Activated CD4-positive, alpha-beta T cell treated with anti-CD3 and anti-CD28 coated beads for 24 hours (primary cell): ENCODE results near the gene EHMT2.
"Not testable (repeated sequence)": the region's sequence is repeated elsewhere in the genome, so short reads cannot be mapped to it uniquely, and the experiment has no call there.

ENCODE experiments used
- DNase-seq, 2 donors: peaks; one replicate each; pipeline ENCODE4 v3.0.0-alpha.2; 2020; ENCODE audit warnings: low read depth in 2 of 2

Gene EHMT2

DNA sequence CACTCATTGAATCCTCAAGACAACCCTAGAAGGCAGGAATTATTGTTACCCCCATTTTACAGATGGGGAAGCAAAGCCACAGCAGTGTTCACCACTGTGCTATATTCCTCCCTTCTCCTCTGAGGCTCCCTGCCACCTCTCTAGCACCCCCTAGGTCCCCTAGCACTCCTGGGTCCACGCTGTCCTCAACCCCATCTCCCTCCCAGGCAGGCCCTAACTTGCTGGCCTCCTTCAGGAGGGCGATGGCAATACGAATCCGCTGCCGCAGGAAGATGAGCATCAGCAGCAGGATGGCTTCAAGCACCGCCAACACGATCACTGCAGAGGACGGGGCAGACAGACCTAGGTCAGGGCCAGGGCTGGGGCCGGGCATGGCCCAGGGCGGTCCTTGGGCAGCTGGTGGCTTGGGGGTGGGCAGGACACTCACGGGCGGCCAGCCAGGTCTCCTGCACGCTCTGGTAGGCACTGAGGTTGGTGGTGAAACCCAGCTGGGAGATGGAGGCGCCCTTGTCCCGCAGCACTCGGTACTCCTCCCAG is 27.0 kb downstream of the EHMT2 start:
- DNase-seq: no peak

DNA sequence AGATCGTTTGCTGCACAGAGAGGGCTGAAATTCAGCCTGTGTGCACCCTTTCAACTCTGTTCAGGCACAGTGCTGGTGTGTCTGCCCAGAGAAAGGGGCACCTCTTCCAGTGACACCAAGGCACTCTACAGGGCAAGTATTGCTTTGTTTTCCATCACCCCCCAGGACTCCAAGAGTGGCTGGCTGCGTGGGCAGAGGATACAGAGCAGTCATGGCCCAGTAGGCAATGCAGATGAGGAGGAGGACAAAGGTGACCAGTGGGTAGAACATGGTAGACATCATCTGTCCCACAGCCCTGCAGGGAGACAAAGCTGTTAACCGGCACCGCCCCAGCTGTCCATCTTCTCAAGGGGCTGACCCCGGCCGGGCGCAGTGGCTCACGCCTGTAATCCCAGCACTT is 28.2 kb downstream of the EHMT2 start:
- DNase-seq: no peak

DNA sequence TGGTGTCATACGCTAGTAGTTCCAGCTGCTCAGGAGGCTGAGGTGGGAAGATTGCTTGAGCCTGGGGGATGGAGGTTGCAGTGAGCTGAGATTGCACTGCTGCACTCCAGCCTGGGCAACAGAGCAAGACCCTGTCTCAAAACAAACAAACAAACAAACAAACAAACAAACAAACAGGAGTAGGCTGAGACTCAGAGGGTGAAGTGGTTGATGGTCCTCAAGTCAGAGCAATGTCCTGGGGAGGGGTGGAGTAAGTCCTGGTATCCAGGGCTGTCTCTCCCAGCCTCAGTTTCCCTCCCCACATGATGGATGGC is 28.9 kb downstream of the EHMT2 start:
- not testable (repeated sequence) for DNase-seq

DNA sequence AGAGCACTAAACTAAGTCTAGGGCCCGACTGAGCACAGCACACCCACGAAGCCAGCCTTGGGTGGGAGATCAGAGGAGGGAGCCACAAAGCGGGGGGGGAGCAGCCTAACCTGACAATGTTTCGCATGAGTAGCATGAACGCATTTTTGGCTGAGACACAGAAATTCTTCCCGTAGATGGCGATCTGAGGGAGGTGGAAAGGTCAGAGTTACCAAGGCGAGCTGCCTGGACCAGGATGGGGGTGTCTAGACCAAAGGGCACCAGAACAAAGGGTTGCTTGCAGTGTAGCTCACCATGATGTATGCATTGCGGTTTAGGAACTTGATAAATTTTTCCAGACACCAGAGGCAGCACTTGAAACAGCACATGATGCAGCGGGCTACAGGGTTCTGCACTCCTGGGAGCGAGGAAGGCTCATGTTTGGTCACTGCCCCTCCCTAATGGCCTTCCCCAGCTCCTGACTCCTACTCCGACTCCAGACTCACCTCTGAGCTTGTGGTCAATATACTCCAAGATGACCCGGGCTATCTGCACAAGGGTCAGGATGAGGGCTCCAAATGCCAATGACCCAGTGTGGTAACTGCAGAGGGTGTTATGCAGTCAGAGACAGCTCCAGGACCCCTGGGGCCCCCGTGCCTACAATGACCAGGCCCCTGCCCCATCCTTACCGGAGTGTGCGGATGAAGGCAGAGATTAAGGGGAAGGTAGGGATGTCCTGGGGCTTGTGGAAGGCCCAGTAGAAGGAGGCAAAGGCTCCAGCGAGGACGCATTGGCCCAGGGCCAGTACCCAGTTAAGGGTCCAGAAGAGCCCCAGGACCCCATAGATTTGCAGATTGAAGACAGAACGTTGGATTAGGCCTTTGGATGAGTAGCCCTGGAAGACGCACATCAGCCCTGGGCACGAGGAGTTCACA is 32.0 kb downstream of the EHMT2 start:
- no peak for DNase-seq

DNA sequence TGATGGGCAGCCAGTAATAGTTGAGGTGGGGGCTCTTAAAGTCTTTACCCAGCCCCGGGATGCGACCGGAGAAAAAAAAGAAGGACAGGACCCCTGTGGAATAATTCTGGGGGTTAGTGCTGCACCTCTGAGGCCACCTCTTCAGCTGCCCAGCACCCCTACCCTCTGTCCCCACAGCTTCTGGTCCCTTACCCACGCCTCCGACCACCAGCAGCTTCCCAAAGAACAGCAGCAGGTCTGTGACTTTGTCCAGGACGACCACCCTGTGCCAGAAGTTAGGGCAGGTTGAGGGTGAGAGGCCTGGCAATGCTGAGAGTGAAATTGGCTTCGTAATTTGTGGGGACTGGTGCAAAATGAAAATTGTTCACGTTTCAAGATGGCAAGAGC is 32.7 kb downstream of the EHMT2 start:
- no peak for DNase-seq

DNA sequence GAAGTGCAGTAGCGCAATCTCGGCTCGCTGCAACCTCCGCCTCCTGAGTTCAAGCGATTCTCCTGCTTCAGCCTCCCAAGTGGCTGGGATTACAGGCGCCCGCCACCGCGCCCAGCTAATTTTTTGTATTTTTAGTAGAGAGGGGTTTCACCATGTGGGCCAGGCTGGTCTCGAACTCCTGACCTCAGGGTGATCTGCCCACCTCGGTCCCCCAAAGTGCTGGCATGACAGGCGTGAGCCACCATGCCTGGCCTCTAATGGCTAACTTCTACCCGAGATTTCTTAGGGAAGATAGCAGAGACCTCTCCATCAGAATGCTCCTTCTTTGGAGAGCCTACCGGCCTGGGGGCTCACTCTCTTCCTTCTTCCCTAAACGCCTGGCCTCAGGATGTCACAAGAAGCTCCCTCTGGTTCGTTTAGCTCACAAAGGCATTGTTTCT is 33.4 kb downstream of the EHMT2 start:
- not testable (repeated sequence) for DNase-seq

DNA sequence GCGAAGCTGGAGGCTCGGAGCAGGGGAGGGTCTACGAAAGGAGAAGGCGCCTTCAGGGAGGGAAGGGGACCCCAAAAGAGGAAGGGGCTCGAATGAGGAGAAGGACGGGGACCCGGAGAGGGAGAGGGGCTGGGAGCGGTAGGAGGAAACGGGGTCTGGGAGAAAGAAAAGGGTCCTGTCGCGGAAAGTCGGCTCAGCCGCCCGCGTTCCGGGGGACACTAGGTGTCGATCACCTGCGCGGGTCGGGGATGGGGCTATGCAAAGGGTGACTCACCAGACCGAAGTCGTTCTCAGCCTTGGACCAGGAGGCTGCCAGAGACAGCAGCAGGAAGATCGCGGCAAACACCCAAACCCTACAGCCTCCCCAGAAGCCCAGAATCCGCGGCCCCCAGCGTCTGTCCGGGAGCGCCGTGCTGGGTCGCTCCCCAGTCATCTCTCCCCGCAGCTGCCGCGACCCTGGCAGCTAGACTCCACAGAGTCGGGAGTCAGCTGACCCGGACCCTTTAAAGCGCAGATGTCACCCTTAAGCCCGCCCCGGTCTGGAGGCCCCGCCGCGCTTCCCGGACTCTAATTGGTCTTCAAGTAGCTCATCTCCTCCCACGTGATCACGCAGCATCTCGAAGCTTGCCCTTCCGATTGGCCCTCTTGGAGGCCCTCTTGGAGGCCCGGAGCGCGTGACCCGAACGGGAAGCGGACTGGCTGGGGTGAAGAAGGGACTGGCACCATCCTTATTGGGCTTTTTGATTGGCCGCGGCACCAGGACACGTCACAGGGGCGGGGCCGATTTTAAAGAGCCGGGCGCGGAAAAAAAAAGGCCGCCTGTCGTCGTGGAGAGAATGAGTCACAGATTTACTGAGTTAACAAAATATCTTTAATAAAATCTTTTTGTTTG is 34.9 kb downstream of the EHMT2 start, which contains the start of gene NEU1:
TSS of gene NEU1 (minus strand) at position 478 of the 892 bp plus-strand sequence. CDS start at position 433, 45 bp downstream.
- DNase-seq: peak; percentile 96 to 97

DNA sequence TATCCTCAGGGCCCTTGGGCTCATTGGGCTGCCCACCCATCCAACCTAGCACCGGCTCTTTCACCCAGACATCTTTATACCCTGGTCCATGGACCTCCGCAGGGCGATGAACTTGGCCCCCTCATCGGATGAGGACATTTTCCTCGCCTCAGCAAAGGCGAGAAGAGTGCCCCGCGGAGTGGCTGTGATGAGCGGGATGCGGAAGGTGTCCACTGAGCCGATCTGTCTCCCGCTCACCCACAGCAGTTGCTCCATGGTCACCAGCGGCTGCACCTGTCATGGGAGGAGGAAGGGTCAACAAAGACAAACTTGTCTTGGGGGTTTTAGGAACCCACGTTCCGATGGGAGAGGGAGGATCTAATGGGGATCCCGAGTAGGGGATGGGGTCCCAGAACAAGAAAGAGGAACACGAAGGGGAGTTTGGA is 35.6 kb downstream of the EHMT2 start:
- no peak for DNase-seq

DNA sequence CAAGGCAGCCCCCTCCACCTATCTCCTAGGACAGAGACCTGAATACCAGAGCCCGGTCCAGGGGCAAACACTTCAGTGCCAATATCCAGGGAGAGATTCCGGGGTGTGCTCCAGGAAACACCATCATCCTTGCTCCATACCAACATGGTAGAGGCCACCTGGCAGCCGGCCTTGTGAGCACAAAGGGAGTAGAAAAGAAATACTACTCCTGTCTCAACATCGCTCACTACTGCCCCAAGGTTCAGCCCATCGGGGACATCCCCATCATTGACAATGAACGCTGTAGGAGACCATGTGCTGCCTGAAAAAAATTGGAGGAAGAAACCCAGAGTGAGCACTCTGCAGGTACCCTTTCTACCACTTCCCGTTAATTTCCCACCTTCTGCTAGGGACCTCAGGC is 36.3 kb downstream of the EHMT2 start:
- DNase-seq: no peak

DNA sequence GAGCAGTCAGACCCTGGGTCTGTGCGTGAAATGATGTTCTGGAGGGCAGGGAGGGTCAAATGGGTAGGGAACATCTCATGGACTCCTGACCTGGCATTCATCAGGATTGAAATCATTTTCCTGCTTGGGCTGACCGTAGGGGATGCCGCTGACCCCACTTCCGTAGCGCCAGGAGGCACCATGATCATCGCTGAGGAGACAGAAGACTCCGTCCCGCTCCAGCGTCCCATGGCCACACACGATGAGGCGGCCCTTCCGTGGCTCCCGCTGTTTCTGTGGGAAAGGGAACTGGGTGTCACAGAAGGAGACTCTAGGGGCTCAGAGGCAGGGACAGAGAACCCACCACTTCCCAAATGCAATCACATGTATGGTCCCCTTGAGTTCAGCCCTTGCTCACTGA is 37.1 kb downstream of the EHMT2 start:
- no peak for DNase-seq

DNA sequence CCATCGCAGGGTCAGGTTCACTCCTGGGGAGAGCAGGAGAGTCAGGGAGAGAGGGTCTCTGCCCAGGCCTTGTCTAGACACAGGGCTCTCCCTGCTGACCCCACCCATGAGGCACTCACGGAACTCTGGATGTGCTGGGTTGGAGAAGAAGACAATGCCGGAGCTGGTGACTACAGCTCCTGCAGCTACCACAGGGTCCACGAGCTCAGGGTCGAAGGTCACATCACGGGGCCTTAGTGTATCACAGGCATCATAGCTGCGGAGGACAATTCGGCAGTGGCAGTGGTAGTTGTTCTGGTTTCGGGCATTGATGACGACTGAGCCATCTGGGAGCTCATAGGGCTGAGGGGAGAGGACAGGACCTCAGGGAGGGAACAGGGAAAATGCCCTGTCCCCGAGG is 37.6 kb downstream of the EHMT2 start:
- no peak for DNase-seq

DNA sequence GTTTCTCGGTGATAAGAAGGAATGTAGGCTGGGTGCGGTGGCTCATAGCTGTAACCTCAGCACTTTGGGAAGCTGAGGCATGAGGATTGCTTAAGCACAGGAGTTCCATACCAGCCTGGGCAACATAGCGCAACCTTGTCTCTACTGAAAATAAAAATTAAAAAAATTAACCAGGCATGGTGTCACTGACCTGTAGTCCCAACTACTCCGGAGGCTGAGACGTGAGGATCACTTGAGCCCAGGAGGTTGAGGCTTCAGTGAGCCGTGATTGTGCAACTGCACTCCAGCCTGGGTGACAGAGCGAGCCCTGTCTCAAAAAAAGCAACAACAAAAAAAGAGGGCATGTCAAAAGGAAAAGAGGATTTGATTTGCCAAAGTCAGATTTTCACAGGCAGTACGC is 38.8 kb downstream of the EHMT2 start:
- no peak for DNase-seq

DNA sequence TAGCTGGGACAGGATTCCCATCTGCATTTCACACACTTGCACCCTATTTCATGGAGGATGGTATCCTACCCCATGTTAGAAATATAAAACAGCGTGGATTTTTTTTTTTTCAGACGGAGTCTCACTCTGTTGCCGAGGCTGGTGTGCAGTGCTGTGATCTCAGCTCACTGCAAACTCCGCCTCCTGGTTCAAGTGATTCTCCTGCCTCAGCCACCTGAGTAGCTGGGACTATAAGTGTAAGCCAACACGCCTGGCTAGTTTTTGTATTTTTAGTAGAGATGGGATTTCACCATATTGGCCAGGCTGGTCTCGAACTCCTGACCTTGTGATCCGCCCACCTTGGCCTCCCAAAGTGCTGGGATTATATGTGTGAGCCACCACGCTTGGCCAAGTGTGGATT is 39.7 kb downstream of the EHMT2 start:
- not testable (repeated sequence) for DNase-seq

DNA sequence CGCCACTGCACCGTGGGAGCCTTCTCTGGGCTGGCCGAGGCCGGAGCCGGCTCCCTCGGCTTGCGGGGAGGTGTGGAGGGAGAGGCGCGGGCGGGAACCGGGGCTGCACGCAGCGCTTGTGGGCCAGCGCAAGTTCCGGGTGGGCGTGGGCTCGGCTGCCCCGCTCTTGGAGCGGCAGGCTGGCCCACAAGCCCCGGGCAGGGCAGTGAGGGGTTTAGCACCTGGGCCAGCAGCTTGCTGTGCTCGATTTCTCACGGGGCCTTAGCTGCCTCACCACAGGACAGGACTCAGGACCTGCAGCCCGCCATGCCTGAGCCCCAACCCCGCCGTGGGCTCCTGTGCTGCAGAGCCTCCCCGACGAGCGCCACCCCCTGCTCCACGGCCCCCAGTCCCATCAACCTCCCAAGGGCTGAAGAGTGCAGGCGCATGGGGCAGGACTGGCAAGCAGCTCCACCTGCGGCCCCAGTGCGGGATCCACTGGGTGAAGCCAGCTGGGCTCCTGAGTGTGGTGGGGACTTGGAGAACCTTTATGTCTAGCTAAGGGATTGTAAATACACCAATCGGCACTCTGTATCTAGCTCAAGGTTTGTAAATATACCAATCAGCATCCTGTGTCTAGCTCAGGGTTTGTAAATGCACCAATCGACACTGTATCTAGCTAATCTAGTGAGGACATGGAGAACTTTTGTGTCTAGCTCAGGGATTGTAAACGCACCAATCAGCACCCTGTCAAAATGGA is 45.3 kb downstream of the EHMT2 start:
- DNase-seq: not testable (repeated sequence)

DNA sequence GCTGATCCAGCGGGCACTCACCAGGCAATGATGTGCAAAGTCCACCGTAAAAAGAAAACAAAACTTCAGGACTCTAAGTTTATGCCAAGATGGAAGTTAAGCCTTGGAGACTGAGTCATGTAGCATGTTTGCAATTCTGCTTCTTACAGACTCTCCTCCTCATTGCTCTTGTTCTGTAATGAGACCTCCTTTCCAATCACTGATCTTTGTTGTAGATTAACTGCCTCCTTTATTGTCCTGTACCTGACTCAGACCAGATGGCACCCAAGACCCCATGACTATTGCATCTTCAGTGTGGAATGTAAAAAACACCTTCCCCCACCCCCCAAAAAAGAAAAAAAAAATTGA is 46.0 kb downstream of the EHMT2 start:
- no peak for DNase-seq

DNA sequence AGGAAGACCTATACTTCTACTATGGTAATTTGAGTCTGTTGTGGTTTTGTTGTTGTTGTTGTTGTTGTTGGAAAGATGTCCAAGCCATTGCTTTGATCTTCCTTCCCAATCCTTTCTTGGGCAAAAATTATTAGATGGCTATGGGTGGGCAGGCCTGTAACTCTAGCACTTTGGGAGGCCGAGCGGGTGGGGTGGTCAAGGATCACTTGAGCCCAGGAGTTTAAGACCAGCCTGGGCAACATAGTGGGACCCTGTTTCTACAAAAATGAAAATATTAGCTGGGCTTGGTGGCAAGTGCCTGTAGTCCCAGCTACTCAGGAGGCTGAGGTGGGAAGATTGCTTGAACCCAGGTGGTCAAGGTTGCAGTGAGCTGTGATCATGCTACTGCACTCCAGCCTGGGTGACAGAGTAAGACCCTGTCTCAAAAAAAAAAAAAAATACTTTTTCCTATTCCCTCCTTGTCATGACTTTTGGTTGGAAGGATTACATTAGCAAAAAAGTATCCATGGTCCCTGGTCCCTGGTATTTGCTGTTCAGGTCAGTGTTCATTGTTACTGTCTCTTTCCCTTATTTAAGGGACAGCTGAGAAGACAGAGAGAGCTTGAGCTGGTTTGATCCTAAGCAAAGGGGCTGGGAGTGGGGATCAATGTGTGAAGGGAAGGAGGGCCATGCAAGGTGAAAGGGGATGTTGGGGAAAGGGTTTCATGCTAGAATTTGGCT is 46.6 kb downstream of the EHMT2 start:
- DNase-seq: no peak

DNA sequence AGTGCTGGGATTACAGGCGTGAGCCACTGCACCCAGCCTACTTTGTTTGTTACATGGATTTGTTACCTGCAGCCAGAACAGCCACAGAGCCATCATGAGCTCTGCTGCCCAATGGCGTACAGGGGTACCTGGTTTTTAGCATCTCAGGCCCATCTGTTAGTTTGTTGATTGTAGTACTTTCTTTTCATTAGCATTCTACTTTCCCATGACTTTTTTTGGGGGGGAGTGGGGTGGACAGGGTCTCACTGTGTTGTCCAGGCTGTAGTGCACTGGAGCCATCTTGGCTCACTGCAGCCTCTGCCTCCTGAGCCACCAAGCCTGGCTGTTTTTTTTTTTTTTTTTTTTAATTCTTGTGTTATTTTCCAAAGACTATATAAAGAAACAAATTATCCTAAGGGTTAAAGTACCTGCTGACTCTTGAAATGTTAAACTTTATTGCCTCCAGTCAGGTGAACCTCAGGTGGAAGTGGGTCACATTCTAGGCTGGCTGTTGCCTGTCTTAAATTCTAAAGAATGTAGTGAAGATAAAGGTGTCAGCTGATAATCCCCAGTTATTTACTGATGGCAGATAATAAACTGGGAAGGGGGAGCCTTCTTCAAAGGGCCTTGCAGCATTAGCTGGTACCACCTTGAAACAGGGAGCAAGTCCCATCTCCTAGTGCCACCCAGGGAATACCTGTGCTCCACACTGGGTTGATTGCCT is 50.1 kb downstream of the EHMT2 start:
- DNase-seq: no peak

DNA sequence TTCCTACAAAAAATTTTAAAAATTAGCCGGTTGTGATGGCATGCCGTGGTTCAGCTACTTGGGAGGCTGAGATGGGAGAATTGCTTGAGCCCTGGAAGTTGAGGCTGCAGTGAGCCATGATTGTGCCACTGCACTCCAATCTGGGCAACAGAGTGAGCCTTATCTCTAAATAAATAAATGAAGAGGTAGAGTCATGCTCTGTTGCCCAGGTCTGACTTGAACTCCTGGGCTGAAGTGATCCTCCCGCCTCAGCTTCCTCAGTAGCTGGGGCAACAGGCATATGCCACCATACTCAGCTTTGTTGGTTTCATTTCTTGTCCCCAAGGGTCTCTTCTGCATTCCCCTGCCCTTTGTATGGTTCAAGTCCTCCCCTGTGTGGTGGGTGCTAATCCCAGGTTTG is 53.0 kb downstream of the EHMT2 start:
- DNase-seq: no peak

DNA sequence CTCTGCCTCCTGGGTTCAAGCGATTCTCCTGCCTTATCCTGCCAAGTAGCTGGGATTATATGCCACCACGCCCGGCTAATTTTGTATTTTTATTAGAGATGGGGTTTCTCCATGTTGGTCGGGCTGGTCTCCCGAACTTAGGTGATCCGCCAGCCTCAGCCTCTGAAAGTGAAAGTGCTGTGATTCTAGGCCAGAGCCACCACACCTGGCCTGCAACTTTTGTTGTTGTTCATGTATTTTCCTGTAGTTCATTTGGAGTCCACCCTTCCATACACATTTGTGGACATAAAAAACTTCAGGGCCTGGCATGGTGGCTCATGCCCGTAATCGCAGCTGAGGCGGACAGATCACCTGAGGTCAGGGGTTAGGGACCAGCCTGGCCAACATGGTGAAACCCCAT is 55.4 kb downstream of the EHMT2 start:
- DNase-seq: no peak

DNA sequence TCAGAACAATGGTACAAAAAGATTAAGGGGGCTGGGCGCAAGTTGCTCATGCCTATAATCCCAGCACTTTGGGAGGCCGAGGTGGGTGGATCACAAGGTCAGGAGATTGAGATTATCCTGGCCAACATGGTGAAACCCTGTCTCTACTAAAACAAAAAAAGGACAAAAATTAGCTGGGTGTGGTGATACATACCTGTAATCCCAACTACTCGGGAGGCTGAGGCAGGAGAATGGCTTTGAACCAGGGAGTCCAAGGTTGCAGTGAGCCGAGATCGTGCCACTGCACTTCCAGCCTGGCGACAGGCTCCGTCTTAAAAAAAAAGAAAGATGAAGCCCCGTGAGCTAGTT is 57.7 kb downstream of the EHMT2 start:
- DNase-seq: not testable (repeated sequence)

DNA sequence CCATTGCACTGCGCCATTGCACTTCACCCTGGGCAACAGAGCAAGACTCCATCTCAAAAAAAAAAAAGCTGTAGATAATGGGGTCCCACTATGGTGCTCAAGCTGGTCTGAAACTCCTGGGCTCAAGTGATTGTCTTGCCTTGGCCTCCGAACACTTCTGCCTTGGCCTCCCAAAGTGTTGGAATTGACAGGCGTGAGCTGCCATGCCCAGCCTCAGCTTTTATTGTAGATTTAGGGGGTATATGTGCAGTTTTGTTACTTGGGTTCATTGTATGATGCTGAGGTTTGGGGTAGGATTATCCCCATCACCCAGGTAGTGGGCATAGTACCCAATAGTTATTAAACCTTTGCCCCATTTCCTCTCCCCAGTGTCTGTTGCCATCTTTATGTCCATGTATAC is 58.5 kb downstream of the EHMT2 start:
- no peak for DNase-seq
